ENCODE results near the gene ELF2. TPM values are rescaled to one million over a fixed set of nuclear protein-coding genes. Genes with fewer than 3 reads are reported as not detected.
A peak's percentile ranks its signal among the peaks of the same experiment; 100 is the strongest.

The ELF2 gene
- total and polyA plus RNA-seq, 2 experiments from 2014 or later, result 33.1 to 46.9 TPM

GRCh38 chr4:139018501-139018900 lies 158.5 kb downstream of the ELF2 start:
- TF ChIP-seq EZH2 (IDR thresholded peaks at IDR 0.05; ENCODE audit: borderline replicate concordance) (no peak), EZH2phosphoT487 (IDR thresholded peaks at IDR 0.05; ENCODE audit: low read depth, severe bottlenecking, unreplicated experiment) (no peak), CTCF (IDR thresholded peaks at IDR 0.05; ENCODE audit: poor library complexity) (no peak)
- Histone ChIP-seq H3K4me3 (no peak overlapping the region), H3K27ac (peak overlapping the region; percentile 0), H4K20me1 (ENCODE audit: insufficient read depth, poor library complexity, severe bottlenecking) (peaks cover 8% of the 10 kb centered on the region), H3K79me2 (peaks cover 70% of the 10 kb centered on the region), H3K4me2 (peak overlapping the region; percentile 76), H2AFZ (no peak overlapping the region), H3K9me3 (ENCODE audit: low read depth) (no peaks in the 10 kb centered on the region), H3K4me1 (ENCODE audit: insufficient read depth) (peaks cover 37% of the 10 kb centered on the region), H3K27me3 (no peaks in the 10 kb centered on the region), H3K36me3 (replicated peaks; ENCODE audit: insufficient read depth, low read depth) (no peaks in the 10 kb centered on the region), H3K9me2 (replicated peaks; ENCODE audit: insufficient read depth) (no peaks in the 10 kb centered on the region)
- no peak for DNase-seq (ENCODE audit: low spot score)

GRCh38 chr4:139017861-139018260 lies 159.2 kb downstream of the ELF2 start:
- H2AFZ ChIP-seq, result no peak overlapping the region
- no peaks in the 10 kb centered on the region for H3K9me3 ChIP-seq (ENCODE audit: low read depth)
- WGBS (ENCODE audit: low lambda C conversion rate, missing lambda C conversion rate), result 52% methylated on average over 3 of the region's 3 CpGs
- no peak overlapping the region for H3K4me3 ChIP-seq
- peak overlapping the region; percentile 76 for H3K4me2 ChIP-seq
- no peak for DNase-seq (ENCODE audit: low spot score)
- H3K36me3 ChIP-seq (replicated peaks; ENCODE audit: insufficient read depth, low read depth), result no peaks in the 10 kb centered on the region
- no peaks in the 10 kb centered on the region for H3K9me2 ChIP-seq (replicated peaks; ENCODE audit: insufficient read depth)
- no peaks in the 10 kb centered on the region for H3K27me3 ChIP-seq
- peaks cover 64% of the 10 kb centered on the region for H3K79me2 ChIP-seq
- peak overlapping the region; percentile 0 for H3K27ac ChIP-seq
- H3K4me1 ChIP-seq (ENCODE audit: insufficient read depth), result peaks cover 37% of the 10 kb centered on the region
- peaks cover 8% of the 10 kb centered on the region for H4K20me1 ChIP-seq (ENCODE audit: insufficient read depth, poor library complexity, severe bottlenecking)
- TF ChIP-seq CTCF (IDR thresholded peaks at IDR 0.05; ENCODE audit: poor library complexity), result no peak
- TF ChIP-seq EZH2 (IDR thresholded peaks at IDR 0.05; ENCODE audit: borderline replicate concordance), result no peak
- no peak for TF ChIP-seq EZH2phosphoT487 (IDR thresholded peaks at IDR 0.05; ENCODE audit: low read depth, severe bottlenecking, unreplicated experiment)

GRCh38 chr4:139015948-139016471 lies 161.0 kb downstream of the ELF2 start:
- peak overlapping the region; percentile 75 for H2AFZ ChIP-seq

More at GRCh38 chr4:139015948-139016471, 161.0 kb downstream of the ELF2 start:
- TF ChIP-seq EZH2phosphoT487 (IDR thresholded peaks at IDR 0.05; ENCODE audit: low read depth, severe bottlenecking, unreplicated experiment) (no peak), EZH2 (IDR thresholded peaks at IDR 0.05; ENCODE audit: borderline replicate concordance) (no peak), CTCF (IDR thresholded peaks at IDR 0.05; ENCODE audit: poor library complexity) (no peak)
- H4K20me1 ChIP-seq (ENCODE audit: insufficient read depth, poor library complexity, severe bottlenecking), result peaks cover 7% of the 10 kb centered on the region
- WGBS (ENCODE audit: low lambda C conversion rate, missing lambda C conversion rate), result under 1% methylated on average over 46 of the region's 55 CpGs
- H3K4me2 ChIP-seq, result peak overlapping the region; percentile 76
- H3K79me2 ChIP-seq, result peaks cover 45% of the 10 kb centered on the region
- H3K4me3 ChIP-seq, result peak overlapping the region; percentile 90
- H3K27me3 ChIP-seq, result no peaks in the 10 kb centered on the region
- peaks cover 37% of the 10 kb centered on the region for H3K4me1 ChIP-seq (ENCODE audit: insufficient read depth)
- no peaks in the 10 kb centered on the region for H3K36me3 ChIP-seq (replicated peaks; ENCODE audit: insufficient read depth, low read depth)
- H3K9me2 ChIP-seq (replicated peaks; ENCODE audit: insufficient read depth), result no peaks in the 10 kb centered on the region
- peak overlapping the region; percentile 90 for H3K27ac ChIP-seq
- no peaks in the 10 kb centered on the region for H3K9me3 ChIP-seq (ENCODE audit: low read depth)
- DNase-seq (ENCODE audit: low spot score), result peak; percentile 67

Data from hepatocyte (in vitro differentiated cells).